Astrocyte of the cerebellum (primary cell): ENCODE measurements around the gene MSANTD1.

Experiments used
- DNase-seq: peaks from one replicate; pipeline ENCODE4 v3.0.0-alpha.2; 2011; ENCODE audit warnings: low read depth
- H3K4me3 ChIP-seq: 2 replicates; pipeline ENCODE4 v1.5.1; 2011; ENCODE audit warnings: mild to moderate bottlenecking, low read depth, low read length, moderate library complexity
- CTCF ChIP-seq: IDR thresholded peaks from 2 replicates; pipeline ENCODE4 v1.5.1; 2012; ENCODE audit warnings: low read length, low read depth, moderate library complexity, mild to moderate bottlenecking; ENCODE audit errors: missing control alignments
- in situ Hi-C: cut with HindIII; loops from 2 replicates; pipeline ENCODE4 v1.10.0; 2017; ENCODE audit warnings: low sequenced_read_pairs

Gene MSANTD1

GRCh38 chr4:3263876-3264193 lies 14.9 kb downstream of the MSANTD1 start:
- no peak overlapping the region for H3K4me3 ChIP-seq
- no peak for TF ChIP-seq CTCF
- no peak for DNase-seq
- in situ Hi-C loops, result no loop called here

GRCh38 chr4:3266076-3266475 lies 17.1 kb downstream of the MSANTD1 start:
- DNase-seq, result no peak
- TF ChIP-seq CTCF, result no peak
- no peak overlapping the region for H3K4me3 ChIP-seq
- in situ Hi-C loops, result no loop called here

- no peak for TF ChIP-seq CTCF
- H3K4me3 ChIP-seq, result no peak overlapping the region
- in situ Hi-C loops, result no loop called here
- no peak for DNase-seq
Measured at GRCh38 chr4:3267576-3268394, 18.8 kb downstream of the MSANTD1 start.

- no peak overlapping the region for H3K4me3 ChIP-seq
- in situ Hi-C loops, result no loop called here
- TF ChIP-seq CTCF, result no peak
- DNase-seq, result no peak
Measured at GRCh38 chr4:3268395-3269104, 19.6 kb downstream of the MSANTD1 start.

GRCh38 chr4:3269105-3269927 lies 20.4 kb downstream of the MSANTD1 start:
- no peak overlapping the region for H3K4me3 ChIP-seq
- no peak for DNase-seq
- no peak for TF ChIP-seq CTCF
- in situ Hi-C loops, result no loop called here

- no peak for TF ChIP-seq CTCF
- in situ Hi-C loops, result no loop called here
- DNase-seq, result no peak
- no peak overlapping the region for H3K4me3 ChIP-seq
Measured at GRCh38 chr4:3269991-3270611, 21.1 kb downstream of the MSANTD1 start.
